Measurements from ENCODE around the gene HOXA5.

Gene HOXA5

DNA sequence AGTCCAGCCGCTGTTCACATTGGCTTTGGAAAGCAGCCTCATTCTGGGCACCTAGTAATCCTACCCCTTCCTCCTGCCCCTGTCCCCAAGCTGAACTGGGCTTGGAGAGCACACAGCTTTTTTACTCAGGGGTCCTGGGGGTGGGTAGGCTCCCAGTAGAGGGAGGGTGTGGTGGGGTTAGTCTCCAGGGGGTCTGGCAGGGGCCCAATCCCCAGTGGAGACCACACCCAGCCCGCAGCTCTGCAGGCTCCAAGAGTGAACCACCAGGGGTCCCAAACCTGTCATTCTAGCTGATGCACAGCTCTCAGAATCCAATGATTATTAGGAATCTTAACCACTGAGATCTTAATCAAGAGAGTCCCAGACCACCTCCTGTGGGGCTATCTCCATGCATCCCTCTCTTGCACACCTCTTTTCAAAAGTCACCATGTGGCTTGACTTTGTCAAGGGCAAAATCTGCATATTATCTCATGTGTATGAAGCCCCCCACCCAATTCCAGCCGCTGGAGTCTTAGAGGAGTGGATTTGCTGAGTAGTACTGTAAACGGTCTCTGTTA, 38.9 kb upstream of the HOXA5 start:
- DNase-seq = no peak

DNA sequence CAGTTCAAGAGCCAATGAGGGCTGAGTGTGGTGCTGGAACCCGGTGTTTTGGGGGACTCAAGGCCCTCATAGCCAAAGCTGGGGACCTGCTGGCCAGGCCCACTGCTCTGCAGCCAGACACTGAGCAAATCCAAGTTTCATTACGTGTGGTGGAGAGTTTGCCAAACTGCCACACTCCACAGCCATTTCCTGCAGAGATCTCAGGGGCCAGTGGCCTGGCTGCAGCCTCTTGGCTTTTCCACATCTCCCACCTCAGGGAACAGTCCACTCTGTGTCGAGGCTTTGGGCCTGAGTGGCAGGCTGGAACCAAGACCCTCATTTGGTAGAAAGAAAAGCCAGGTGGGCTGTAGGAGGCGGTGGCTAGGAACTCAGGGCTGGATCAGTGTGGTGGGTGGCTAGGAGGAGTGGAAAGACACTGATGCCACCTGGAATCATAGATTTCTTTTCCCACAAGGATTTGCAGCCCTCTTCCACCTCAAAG, 38.4 kb upstream of the HOXA5 start:
- DNase-seq = no peak

DNA sequence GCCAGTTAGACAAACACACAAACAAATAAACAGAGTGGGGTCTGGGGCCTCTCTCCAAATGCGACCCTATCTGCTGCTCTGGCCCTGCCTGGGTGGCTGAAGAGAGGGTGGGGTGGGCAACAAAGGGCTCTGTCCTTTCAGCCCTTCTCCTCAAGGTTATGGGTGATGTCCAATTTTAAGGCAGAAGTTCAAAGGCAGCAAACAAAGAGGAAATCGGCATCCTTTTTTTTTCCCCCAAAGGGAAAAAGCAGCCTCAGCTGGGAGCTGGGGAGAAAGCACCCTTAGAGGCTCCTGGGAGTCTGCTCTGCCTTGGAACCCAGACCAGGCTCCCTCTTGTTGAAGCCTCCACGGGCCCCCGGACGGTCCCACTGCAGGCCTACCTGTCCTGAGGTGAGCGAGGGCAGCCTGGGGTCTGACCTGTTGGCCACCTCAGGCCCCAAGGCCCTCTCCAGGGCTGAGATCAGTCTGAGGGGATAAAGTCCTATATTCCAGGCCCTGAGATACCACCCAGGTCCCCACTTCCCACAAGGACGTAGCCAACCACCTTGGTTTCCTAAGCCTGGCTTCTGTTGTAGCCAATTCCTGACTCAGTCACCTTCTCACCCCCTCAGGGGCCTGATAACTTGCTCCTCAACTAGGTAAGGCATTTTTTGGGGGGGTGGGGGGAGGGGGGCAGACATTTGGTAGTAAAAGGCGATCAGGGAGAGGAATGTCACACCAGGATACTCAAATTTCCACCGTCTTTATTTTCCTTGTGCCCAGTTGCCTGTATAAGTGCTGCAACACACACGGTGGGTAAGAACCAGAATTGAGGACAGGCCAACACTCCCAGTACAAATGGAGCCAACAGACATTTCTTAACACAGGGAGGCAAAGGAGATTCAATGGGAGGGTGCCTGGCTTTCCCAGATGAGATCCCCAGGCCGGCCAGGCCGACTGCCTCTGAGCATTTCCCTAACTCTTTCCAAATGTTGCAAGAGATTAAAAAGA, 37.2 kb upstream of the HOXA5 start:
- DNase-seq = no peak

DNA sequence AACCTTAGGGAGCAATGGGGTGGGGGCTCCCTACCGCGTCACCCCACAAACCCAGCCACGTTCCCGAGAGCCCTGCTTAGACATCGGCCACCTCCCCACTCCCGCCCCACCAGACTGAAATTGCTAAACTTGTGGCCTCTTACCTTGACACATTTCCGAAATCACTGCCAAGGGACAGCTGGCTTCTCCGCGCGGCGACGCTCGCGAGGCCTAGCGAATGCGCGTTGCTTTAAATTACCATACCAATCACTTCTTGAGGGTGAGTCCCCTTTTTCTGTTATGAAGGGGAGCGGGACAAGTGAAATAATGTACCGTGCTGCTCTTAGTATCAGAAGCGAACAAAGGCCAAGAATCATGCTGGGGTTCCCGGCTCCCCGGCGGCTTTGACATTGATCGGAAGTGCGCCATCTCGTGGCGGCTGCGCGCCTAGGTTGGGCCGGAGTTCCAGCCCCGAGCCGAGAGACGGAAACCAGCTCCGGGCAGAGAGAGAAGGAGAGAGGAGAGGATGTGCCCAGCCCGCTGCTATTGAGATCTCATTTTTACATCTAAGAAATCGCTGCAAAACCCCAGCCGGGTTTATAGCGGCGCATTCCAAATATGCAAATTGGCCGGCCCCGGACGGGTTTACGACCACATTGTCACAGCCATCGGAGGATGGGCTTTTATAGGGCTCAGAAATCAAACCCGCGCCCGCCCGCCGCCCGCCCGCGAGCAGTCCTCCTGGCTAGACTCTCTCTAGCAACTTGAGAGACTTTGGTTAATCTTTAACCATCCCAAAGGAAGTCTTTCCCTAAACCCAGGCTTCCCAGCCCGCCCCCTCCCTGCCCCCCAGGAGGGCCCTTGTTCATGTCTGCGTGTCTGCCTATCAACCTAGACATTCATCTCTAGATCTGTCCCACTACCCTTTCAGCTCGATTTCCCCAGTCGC, 36.3 kb upstream of the HOXA5 start:
- DNase-seq = peak; percentile 57

DNA sequence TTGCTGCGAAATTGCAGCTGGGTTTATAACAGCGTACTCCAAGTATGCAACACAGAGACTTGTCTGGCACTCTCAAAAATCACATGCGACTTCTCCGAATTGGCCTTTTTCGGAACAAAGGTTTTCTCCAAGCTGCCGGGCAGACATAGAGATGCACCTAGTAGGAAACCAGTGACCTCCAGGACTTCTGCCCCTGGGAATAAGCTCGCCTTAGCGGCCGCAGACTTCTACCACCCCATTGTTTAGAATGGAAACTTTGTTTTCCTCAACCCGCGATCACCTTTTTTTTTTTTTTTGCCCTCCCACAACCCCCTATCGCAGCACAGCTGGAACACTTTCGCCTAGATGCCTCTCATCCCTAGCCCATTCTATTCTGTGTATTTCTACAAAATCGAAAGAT, 35.5 kb upstream of the HOXA5 start:
- DNase-seq = no peak

DNA sequence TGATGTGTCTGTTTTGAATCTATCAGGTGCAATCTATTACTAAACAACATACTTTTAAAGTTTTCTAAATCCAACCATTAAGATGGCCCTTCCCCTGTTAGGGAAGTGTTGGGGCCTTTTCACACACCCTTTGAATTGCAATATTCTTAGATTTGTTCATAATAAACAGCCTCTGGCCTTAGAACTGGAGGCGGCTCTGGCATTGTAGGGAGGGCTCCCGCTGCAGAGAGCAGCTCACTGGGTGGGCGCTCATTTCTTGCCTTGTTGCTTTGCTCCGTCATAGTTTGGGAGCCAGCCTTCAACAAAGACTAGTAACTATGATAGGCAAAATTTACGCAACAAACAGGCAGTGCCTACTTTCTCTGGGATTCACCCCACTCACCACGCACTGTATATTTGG, 34.9 kb upstream of the HOXA5 start:
- no peak for DNase-seq

DNA sequence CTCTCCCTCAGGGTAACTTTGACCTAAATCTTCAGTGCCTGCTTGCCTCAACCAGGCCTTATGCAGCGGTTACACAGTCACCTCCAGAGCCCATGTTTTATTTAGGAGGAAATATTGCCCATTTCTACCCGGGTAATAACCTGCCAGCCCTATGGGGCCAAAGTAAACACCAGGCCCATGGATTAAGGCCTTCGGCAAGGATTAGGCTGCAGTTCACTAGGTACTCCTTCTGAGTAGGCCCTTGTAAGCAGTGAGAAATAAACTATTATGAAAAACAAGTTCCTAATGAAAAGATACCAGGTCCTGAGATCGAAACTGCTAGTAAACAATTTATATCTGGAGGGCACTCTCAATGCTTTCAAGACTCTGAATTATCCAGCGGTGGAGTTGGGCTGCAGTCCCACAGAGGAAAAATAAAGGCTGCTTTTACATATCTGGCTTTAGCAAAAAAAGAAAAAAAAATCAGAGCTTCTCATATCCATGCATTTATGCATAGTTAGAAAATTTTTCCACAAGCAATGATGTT, 34.4 kb upstream of the HOXA5 start:
- DNase-seq = no peak

DNA sequence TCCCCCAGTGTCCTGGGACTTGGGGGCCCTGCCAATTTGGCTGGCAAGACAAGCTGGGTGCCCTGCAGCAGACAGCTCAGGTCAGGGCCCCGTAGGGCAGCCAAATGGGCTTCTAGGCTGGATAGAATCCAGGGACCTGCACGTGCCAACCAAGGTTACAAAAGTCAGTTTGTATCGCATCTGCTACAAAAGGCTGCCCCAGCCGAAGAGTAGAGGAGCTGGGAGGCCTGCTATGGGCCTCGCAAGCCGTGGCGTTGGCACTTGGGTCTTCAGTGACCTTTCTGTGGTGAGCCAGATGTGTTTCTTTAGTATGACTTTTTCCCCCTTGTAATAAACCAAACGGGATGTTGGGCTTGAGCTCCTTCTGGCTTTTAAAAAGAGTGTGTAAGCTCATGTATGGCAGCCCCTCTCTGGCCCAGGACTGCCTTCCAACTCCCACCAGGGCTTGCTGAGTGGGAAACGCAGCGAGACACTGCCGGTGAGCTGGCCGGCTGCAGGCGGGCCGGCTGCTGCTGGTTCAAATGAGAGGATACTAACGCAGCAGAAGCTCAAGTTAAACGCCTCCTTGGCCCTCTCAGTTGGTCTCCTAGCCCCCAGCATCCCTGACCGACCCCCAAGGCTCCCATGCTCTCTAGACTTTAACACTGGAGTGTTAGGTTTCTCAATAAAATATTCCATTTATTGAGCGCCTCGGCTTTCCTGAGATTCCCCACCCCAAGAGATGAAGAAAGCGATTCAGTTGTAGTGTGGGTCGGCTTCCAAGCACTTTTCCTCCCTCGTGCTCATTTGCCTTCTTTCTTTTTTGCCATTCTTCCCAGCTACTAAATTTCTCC, 33.7 kb upstream of the HOXA5 start:
- DNase-seq = no peak

DNA sequence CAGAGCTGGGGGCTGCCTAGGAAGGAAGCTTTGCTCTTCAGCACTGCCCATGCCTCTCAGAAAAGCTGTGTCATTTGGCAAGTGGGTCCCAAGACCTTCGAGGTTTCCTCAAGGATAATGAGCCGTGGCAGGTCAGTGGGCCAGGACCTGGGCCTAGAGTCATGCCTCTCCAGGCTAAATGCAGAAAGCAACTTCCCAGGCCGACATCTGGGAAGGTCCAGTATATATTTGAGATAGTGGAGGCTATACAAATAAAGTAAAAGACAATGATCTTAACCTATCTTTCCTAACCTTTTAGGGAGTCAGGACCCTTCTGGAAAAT, 33.0 kb upstream of the HOXA5 start:
- DNase-seq = no peak

DNA sequence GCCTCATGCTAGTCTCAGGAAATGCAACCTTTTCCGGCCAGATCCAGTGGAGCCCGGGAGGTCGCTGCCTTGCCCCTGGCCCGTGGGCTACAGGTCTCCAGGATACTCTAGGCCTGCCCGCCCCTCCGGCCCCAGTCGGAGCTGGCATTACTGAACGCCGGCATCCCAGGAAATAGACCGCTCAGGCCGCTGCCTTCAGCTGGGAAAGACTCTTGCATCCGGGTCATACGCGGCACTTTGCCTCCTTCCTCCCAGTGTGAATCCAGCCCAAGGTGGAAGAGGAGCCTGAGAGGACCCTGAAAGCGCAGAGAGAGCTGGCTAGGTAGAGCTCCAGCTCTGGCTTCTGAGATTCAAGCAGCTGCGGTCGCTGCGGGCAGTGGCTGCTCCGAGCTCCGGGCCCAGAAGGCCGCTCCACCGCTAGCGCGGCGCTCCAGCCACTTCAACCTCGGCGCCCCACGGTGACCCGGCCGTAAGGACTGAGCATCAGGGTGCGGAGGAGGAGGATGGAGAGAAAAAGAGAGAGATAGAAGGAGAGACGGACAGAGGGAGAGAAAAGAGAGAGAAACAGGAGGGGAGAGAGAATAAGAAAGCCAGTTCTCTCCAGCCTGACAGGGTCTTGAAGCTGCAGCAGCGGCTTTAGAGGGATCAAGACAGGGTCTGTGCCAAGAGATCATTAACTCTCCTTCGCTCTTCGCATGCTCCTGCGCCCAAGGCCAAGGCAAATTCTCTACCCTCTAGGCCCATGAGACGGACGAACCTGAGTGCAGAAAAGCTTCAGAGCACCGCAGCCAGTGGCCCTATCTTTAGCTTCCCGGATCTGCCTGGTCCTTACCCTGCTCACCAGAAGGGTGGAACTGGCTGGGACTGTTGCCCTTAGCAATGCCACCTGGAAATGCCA, 32.4 kb upstream of the HOXA5 start:
- no peak for DNase-seq

DNA sequence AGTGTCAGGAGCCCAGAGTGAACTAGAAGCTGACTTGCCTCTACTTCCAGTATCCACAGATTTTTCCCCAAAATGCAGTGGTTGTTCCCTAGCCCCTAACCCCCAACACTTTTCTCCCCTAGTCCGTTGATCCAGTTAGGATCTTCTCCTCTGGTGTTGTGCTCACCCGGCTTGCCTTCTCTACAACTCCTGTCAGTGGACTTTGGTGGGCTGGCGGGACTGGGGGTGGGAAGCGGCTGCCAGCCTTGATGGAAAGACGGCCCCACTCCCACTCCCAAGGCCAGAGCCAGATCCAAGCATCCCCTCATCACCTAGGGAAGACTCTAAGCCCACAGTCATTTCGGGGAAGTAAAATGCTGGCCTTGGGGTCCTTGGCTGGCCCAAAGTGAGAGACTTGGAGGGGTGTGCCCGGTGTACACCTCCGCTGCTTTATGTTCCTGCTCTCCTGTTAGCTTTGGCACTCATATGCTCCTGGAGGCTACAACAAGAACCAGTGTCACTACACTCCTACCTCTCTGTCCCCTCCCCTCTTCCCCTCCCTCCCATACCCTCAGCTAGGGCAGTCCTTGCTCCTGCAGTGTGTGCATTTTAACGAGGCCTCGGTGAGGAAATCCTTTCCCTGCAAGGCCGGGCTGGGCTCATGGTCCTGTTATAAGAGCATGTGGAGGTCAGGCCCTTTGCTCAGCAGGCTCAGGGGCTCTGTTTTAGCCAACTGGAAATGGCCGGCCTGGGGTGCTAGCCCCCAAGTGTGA, 31.6 kb upstream of the HOXA5 start:
- DNase-seq = no peak

DNA sequence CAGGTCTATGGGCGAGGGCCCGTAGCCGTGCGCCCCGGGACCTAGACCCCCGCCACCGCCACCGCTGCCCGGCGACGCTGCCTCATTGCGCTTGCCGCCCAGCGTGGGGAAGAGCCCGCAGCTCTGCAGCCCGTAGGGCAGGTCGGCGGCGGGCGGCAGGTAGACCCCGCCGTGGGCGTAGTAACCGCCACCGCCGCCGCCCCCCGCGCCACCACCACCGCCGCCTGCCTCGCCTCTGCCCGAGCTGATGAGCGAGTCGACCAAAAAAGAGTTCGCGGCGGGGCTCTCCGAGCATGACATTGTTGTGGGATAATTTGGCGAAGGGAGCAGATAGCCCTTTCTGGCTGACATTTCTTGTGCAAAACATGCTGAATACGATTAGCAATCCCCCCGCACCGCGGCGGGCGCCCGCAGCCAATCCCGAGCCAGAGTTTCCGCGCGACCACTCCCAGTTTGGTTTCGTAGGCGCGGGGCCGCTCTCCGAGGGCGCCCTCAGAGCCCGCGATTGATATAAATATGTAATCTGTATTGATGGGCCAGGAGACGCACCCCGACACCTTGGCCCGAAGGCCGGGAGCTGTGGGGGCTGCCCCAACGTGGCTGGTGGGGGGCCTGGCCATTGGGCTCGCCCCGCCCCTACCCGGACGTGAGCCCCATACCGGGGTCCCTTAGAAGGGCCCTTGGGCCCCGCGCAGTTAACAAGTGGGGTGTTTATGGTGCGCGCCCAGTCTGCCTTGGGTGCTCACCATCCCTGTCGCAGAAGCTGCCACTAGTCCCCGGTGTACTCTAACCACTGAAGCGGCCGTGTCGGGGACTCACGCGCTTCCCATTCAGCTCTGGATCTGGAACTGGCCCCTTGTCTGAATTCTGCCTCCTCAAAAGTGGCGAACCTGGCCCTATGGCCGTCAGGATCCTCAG, 30.7 kb upstream of the HOXA5 start, which contains the start of gene HOXA10:
Gene HOXA10 (minus strand): TSS at position 365 of the 918 bp plus-strand sequence. CDS start 14 bp downstream, at position 351.
- DNase-seq = no peak

DNA sequence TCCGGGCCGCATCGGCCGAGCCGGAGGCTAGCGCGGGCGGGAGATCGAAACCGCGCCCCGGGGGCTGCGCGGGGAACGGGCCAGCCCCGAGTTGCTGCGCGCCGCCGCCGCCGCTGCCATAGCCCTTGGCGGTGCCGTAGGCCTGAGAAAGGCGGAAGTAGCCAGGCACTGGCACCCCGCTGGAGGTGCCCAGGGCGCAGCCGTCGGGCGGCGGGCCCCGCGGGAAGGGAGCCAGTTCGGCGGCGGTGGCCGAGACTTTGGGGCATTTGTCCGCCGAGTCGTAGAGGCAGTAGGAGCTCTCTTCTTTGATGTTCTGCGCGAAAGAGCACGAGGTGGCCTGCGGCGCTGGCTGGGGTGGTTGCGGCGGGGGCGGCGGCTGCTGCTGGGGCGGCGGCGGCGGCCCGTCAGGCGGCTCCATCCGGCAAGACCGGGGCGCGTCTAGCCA, 30.1 kb upstream of the HOXA5 start:
- DNase-seq = peak; percentile 33

DNA sequence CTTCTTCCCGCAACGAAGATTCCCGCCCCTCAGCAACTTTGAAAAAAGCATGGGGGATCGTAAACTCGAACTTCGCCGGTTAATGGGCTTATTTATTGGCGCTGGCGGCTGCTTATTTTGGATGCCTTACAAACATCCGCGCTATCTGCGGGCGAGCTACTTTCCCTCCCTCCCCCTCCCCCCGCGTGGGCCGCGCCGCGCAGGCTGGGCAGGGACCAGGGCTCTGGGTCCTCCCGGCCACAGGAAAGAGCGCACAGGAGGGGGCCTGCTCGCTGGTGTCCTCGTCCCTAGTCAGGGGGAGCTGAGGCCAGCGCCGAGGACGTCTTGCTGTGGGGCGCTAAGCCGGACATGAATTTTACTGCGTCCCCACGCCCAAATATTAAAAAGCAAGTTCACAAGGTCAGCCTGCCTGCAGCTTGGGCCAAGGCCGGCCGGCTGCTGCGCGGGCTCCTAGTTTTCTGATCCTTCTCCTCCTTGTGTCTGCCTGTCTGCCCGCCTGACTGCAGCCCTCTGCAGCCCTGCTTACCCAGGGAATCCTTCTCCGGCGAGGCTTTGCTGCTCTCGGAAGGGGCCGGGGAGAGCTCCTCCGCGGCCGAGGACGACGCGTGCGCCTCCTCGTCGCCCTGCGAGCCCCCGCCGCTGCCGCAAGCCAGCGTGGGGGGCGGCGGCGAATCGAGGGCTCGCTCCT, 29.5 kb upstream of the HOXA5 start:
- DNase-seq = no peak

DNA sequence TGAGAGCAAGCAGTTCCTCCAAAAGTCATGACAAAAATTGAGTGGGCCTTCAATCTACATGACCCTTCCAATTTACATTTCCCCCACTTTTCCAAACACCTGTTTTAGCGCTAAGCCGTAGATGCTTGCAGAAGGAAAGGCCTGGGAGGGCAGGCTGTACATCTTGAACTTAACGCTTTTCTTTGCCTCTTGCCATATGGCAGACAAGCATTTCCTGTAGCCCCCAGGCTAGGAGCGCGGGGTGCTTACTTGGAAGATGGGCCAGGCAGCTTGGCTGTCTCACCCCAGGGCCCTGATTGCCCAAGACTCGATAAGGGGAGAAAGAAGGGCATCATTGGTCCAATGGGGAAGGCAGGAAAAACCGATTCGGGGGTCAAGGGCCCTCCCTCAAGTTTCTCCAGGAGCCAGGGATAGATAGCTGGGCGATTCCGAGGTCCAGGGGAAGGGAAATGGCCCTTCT, 28.9 kb upstream of the HOXA5 start:
- no peak for DNase-seq

DNA sequence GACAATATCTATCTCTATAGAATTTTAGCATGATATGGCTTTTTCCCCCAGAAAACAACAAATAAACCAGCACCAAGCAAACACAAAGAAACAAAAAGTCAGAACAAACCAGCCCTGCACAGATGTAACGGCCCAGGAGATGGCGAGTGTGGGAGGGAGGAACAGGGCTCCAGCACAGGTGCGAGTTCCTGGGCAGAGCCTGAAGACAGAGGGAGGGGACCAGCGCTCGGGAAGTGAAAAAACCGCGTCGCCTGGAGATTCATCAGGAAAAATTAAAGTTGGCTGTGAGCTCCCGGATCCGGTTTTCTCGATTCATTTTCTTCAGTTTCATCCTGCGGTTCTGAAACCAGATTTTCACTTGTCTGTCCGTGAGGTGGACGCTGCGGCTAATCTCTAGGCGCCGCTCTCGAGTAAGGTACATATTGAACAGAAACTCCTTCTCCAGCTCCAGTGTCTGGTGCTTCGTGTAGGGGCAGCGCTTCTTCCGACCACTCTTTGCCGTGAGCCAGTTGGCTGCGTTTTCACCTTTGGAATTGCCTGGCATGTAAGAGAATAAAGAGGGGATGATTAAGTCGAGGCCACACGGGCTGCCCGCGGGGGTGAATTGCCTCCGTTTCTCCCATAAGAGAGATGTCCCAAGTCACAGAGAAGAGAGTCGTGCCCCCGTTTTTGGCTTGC, 28.3 kb upstream of the HOXA5 start:
- DNase-seq = no peak

DNA sequence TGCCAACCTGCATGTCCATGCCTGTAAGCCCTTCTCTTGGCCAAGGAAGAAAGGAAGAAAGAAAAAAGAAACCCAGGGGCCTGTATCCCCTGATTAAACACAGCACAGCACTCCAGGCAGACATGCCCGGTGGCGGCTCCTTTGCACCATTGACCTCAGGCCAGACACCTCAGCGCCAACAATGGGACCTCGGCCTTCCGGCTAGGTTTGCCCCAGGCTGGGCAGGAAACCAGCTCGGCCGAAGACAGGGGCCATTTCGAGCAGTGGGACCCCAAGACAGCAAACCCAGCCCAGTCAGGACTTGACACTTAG, 27.8 kb upstream of the HOXA5 start:
- no peak for DNase-seq

Data from CD4-positive, alpha-beta T cell treated with Interferon gamma for 1 hour (primary cell).